Stimulated activated CD8-positive, alpha-beta memory T cell treated with anti-CD3 and anti-CD28 coated beads, Interleukin-4, amount 100 ng/mL, for 4 hours (primary cell): ENCODE data around the gene SDSL.

ENCODE experiments used
- DNase-seq, 2 donors: peaks; one replicate each; pipeline ENCODE4 v3.0.0-alpha.2; 2020; ENCODE audit warnings: low read depth in 2 of 2, low spot score in 1 of 2

The SDSL gene

GRCh38 chr12:113467502-113468364, 45.6 kb downstream of the SDSL start:
- no peak for DNase-seq

- no peak for DNase-seq
Measured at GRCh38 chr12:113468365-113469223, 46.4 kb downstream of the SDSL start.

DNA sequence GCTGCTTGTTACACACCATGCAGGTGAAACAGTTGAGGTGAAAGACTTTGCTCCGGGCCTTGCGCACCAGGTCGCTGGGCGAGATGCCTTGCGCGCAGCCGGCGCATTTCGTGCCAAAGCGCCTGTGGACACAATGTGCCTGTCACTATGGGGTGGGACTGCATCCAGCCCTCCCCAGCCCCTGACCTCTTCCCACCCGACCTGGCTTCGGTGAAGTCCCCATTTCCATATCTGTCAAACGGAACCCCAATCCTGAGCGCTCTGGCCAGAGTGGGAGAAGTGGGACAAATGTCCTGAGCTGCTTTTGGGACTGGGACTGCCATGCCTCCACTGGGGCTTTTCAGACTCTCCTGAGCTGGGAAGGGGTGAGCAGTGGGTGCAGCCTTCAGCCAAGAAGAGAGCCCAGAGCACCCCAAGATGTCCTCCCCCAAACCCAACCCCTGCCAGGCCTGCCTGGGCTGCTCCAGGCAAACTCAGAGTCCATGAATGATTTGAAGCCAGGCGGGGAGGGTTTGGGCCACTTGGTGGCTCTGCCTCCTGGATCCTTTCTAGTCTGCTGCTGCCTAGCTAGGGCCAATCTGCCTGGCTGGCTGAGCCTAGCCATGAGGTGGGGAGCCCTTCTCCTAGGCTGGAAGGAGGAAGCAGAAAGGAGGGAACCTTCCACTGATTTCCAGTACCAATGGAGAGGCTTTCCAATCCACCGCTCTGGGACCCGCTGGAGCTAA, 47.2 kb downstream of the SDSL start:
- DNase-seq: no peak

DNA sequence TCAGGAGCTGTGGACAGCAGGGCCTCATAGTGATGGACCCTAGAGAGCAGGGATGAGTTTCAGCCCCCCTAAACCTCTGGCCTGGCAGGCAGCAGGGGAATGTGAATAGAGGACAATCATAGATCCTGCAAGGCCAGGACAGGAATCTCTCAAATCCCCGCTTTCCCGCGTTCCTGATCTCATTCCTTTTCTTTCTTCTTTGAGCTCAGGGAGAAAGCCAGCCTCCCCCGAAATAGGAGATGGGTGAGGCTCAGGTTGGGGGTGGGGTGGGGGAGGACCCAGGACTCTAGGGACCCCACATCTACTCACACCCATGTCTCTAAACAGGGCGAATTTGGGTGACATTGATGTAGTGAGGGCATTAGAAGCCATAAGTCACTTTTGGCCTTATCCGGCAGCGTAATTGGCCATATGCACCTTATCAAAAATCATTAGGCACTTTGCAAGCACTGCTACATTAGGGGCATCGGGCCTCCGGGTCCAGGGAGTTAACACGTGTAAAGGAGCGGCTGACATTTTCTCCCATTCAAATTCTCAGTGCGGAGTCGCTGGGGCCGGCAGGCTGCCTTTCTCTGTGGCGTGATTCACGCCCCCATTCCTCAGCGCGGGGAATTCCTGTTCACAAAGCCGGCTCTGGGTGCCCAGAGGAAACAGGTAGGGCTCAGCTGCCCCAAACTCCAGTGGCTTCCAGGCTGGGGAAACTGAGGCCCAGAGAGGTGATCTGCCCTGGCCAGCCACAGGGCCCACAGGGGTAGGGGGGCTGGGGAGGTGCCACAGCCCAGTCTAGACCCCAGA, 48.0 kb downstream of the SDSL start:
- DNase-seq: no peak

DNA sequence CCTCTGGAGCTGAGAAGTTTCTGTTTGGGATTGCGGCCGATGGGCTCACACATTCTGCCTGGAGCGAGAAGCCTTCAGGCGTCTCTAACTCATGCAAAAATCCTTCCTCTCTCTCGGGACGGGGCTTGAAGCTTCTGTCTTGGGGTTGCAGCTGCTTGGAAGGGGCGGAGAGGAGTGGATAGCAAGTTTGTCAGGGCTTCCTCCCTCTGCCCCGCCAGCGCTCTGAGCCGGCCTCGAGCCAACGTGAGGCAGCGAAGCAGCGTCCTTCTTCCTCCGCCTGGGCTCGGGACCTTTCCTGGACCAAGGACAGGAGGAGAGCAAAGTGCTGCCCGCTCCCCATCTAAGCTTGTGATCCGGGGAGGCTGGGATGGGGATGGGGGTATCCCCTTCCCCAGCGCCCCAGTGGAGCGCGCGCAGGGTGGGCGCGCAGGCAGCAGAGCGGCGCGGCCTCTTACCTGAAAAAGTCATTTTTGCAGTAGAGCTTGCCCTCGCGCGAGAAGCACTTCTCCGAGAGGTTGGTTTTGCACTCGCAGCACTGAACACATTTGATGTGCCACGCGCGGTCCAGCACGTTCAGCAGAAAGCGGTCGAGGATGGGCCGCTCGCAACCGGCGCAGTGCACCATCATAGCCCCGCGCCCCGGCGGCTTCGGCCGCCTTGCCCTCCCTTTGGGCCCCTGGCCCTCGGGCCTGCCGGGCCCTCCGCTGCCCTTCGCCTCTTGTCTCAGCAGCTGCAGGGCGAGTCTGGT, 48.9 kb downstream of the SDSL start:
- DNase-seq: no peak

GRCh38 chr12:113471619-113472171, 49.5 kb downstream of the SDSL start, which contains the start of gene LHX5:
Gene LHX5 (minus strand): TSS chr12:113471871. CDS start chr12:113471498, 373 bp downstream.
- DNase-seq: no peak

DNA sequence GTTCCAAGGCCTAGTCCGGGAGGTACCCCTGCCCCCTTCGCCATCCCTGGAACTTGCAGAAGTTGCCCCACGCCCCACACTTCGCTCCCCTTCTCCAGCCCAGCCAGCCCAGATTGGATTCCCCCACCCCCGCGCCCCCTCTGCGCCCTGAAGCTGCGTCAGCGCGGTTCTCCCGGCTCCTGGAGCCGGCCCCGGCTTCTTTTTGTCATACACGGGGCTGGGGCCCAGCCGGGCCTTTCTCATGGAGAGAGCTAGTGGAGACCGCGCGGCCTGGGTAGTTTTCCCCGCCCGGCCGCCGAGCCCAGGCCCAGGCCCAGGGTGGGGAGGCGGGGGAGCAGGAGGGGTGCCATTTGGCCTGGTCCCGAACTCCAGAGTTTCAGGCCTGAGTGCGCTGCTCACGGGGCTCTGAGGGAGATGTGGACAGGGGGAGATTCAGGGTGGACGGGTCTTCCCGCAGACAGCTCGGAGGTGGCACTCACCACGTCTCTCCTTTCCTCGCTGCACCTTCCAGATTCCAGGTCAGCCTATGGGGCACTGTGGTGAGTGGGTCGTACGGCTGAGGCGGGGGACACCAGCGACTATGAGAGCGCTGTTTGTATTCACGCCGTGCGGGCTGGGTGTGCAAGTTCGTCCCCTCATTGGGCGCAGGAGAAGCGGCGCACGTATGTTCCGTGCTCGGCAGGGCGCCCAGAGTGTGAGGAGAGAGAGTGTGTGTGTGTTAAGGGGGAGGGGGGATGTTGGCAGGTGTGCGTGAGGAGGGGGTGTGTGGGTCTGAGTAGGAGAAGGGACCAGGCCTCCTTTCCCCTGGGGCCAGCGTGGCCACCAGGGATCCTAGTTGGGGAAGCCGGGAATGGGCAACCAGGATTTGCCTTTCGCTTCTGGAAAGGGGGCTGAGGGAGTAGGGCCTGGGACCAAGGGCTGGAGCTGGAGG, 50.3 kb downstream of the SDSL start:
- no peak for DNase-seq

DNA sequence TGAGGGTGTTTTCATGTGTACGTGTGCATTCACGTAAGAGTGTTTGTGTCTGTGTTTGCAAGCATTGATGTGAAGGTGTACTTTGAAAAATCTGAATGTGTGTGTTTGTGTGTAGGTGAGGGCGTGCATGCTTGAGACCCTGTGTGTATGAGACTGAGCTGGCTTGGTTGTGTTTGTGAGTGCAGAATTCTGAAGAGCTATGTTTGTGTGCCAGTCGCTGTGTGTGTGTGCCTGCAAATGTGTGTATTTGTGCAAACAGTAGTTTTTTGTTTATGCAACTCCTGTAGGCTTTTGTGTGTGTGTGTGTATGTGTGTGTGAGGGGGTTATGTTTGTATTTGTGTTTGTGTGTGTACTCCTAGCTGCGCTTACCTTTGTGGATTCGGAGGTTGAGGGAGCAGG, 51.2 kb downstream of the SDSL start:
- no peak for DNase-seq

- DNase-seq: no peak
Measured at GRCh38 chr12:113473942-113474341, 51.8 kb downstream of the SDSL start.

DNA sequence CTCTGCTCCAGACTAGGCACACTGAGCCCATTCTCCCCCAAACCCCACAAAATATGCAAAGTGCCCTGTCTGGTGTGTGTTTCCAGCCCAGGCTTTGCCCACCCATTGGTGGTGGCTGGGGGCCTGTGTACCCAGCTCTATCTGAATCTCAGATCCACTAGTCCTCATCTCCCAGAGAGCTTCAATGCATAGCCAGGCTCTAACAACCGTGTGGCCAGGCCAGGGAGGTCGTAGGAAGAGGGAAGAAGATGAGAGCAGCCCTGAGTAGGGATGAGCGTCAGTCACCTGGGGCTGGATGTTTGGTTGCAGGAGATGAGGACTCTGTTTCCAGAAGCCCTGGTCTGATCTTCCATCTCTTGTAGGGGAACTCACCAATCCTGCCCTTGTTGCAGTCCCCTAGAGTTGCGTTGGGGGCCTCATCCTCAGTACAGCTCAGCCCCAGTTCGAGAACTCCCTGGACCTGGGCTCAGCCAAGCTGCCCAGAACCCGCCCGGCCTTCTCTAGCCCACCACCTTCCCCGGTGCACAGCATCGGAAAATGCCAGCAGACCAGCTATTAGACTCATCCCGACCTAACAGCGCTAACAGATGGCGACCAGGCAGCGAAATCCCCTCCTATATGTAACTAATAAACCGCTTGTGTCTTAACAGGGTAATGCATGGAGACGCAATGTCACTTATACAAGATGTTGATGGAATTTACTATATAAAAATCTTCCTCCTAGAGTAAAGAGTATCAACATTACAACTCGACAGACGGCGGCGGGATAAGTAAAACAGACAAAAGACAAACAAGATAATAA, 52.7 kb downstream of the SDSL start:
- DNase-seq: no peak

DNA sequence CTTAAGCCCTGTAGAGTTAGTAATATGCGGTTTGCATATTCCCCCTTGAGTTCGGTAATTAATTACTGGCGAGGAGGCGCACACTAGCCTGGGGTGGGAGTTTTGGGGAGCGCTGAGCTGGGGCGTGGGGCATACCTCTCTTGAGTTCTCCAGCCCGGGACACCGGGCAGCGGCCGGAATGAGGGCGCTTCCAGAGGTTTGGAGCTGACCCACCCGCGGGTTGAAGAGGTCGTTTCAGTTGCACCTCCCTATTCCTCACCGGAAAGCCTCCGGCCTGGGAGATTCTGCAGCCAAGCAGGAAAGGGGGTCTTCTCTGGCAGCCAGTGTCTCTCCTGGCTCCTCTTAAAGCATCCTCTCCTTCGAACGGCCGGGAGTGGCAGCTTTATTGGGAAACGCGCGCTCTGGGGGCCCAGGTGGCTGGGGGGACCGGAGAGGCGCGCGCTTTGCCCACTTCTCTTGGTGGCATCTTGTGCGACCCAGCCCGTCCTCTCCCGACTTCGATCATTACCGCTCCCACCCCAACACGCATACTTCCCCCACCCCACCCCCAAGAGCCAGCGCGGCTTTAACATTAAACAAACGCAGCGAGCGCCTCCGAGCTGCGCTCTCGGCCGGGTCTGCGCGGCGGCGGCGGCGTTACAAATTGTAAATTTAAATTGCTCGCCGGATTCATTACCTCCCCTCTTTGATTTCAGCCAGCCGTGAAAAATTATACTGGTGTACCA, 53.4 kb downstream of the SDSL start:
- DNase-seq: no peak

GRCh38 chr12:113476176-113476986, 54.2 kb downstream of the SDSL start:
- DNase-seq: no peak

DNA sequence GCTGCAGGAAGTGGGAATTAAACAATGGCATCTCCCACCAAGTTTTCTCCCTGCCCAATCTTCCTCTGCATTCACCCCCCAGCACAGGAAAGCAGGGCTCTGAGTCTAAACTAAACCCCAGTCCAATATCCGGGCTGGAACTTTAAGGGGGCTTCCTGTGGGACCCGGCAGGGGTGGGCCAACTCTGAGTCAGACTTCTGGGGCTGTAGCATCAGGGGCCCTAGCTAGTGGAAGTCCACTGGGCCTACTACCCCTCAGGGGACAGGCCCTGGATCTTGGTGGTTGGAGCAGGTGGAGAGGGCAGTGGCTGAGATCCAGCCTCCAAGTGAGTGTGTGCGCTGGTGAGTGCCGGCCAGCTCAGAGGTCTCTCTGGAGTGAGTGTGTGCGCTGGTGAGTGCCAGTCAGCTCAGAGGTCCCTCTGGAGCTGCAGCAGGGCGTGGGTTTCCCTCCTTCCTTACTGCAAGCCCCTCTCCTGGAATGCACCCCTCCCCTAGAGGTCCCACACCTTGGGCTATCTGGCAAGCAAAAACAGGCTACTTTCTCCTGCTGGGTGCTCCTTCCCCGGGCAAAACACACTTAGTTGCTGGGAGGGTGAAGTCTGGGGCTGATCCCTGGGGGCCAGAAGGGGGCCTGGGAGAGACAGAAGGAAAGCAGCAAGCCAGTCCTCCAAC, 55.1 kb downstream of the SDSL start:
- no peak for DNase-seq

DNA sequence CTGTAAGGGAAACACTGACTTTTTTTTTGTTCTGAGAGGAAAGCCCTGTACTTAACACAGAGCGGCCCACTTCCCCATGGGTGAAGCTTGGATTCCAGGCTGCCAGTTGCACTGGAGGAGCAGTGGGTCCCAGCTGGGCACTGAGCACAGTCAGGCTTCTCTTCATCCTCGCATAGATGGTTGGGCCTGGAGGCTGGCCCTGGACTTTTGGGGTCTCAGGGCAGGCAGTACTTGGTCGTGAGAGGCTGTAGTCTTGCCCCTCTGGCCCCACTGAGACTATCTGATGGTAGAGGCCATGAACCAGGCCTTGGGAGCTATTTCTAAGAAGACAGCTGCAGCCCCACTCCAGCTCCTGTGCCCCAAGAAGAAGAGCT, 55.6 kb downstream of the SDSL start:
- DNase-seq: no peak

- DNase-seq: no peak
Measured at GRCh38 chr12:113478351-113479011, 56.3 kb downstream of the SDSL start.
